ENCODE data around the gene ACTA2. TPM values are rescaled to one million over a fixed set of nuclear protein-coding genes. Genes with fewer than 3 reads are reported as not detected.
A peak's percentile ranks its signal among the peaks of the same experiment; 100 is the strongest.

Gene ACTA2
- not detected in 2 replicates for polyA plus RNA-seq (2014; cell fraction: cytosol; rRNA removed)
- not detected in 2 replicates for polyA plus RNA-seq (2014; cell fraction: nucleus; rRNA removed)

GRCh38 chr10:88952647-88953111 lies at the start of gene ACTA2:
Gene ACTA2 (minus strand): TSS chr10:88952773. CDS start chr10:88948930, 3,843 bp downstream.
- DNase-seq (ENCODE audit: low spot score): no peak

GRCh38 chr10:89001729-89002072 lies 49.1 kb upstream of the ACTA2 start:
- no peak for DNase-seq (ENCODE audit: low spot score)

- no peak for DNase-seq (ENCODE audit: low spot score)
Observed at GRCh38 chr10:89001024-89001728, 48.6 kb upstream of the ACTA2 start.

- no peak for DNase-seq (ENCODE audit: low spot score)
Observed at GRCh38 chr10:88999625-89000024, 47.1 kb upstream of the ACTA2 start.

- no peak for DNase-seq (ENCODE audit: low spot score)
Observed at GRCh38 chr10:88996927-88997326, 44.4 kb upstream of the ACTA2 start.

GRCh38 chr10:88995156-88995876 lies 42.7 kb upstream of the ACTA2 start:
- no peak for DNase-seq (ENCODE audit: low spot score)

- DNase-seq (ENCODE audit: low spot score): no peak
Observed at GRCh38 chr10:88994019-88994418, 41.4 kb upstream of the ACTA2 start.

- no peak for DNase-seq (ENCODE audit: low spot score)
Observed at GRCh38 chr10:88992921-88993524, 40.5 kb upstream of the ACTA2 start.

- no peak for DNase-seq (ENCODE audit: low spot score)
Observed at GRCh38 chr10:88991899-88992320, 39.3 kb upstream of the ACTA2 start.

- DNase-seq (ENCODE audit: low spot score): peak; percentile 24
Observed at GRCh38 chr10:88991161-88991898, 38.8 kb upstream of the ACTA2 start.

GRCh38 chr10:88990384-88991160 lies 38.0 kb upstream of the ACTA2 start, which contains the start of gene FAS:
Gene FAS (plus strand): TSS chr10:88990798. CDS start chr10:88990877, 79 bp downstream.
- DNase-seq (ENCODE audit: low spot score): no peak

- DNase-seq (ENCODE audit: low spot score): no peak
Observed at GRCh38 chr10:88989824-88990383, 37.3 kb upstream of the ACTA2 start.

GRCh38 chr10:88989423-88989822 lies 36.9 kb upstream of the ACTA2 start:
- no peak for DNase-seq (ENCODE audit: low spot score)

GRCh38 chr10:88987840-88988239 lies 35.3 kb upstream of the ACTA2 start:
- no peak for DNase-seq (ENCODE audit: low spot score)

- DNase-seq (ENCODE audit: low spot score): no peak
Observed at GRCh38 chr10:88987243-88987725, 34.7 kb upstream of the ACTA2 start.

GRCh38 chr10:88986549-88987242 lies 34.1 kb upstream of the ACTA2 start:
- no peak for DNase-seq (ENCODE audit: low spot score)

- no peak for DNase-seq (ENCODE audit: low spot score)
Observed at GRCh38 chr10:88984525-88984924, 32.0 kb upstream of the ACTA2 start.

- no peak for DNase-seq (ENCODE audit: low spot score)
Observed at GRCh38 chr10:88983939-88984338, 31.4 kb upstream of the ACTA2 start.

GRCh38 chr10:88983206-88983605 lies 30.6 kb upstream of the ACTA2 start:
- DNase-seq (ENCODE audit: low spot score): no peak

GRCh38 chr10:88982366-88982765 lies 29.8 kb upstream of the ACTA2 start:
- DNase-seq (ENCODE audit: low spot score): no peak

All from SK-N-DZ (cell line).